ENCODE data around the gene GPD2. TPM values are rescaled to one million over a fixed set of nuclear protein-coding genes. Genes with fewer than 3 reads are reported as not detected.

The GPD2 gene
- total RNA-seq, 1 experiment from 2014 or later: 32.2 TPM

- TF ChIP-seq ZNF232 (CRISPR knock-in tag; IDR thresholded peaks at IDR 0.05): no peak
- TF ChIP-seq MAX (CRISPR knock-in tag; IDR thresholded peaks at IDR 0.05): no peak
- TF ChIP-seq ATF6 (CRISPR knock-in tag; IDR thresholded peaks at IDR 0.05): no peak
- TF ChIP-seq PRDM15 (CRISPR knock-in tag; IDR thresholded peaks at IDR 0.05): no peak
- TF ChIP-seq ESRRA (CRISPR knock-in tag; IDR thresholded peaks at IDR 0.05; ENCODE audit: borderline replicate concordance): no peak
- TF ChIP-seq CREM (CRISPR knock-in tag; IDR thresholded peaks at IDR 0.05): no peak
- no peak for TF ChIP-seq ZNF138 (CRISPR knock-in tag; conservative IDR thresholded peaks at IDR 0.05)
- no peak for TF ChIP-seq IRF1 (CRISPR knock-in tag; IDR thresholded peaks at IDR 0.05)
- TF ChIP-seq PRRX2 (CRISPR knock-in tag; IDR thresholded peaks at IDR 0.05): no peak
- no peak for TF ChIP-seq IRF2 (CRISPR knock-in tag; IDR thresholded peaks at IDR 0.05; ENCODE audit: borderline replicate concordance, low read depth)
- no peak for TF ChIP-seq JUN (CRISPR knock-in tag; IDR thresholded peaks at IDR 0.05)
- TF ChIP-seq CDX4 (CRISPR knock-in tag; IDR thresholded peaks at IDR 0.05; ENCODE audit: borderline replicate concordance): no peak
- TF ChIP-seq ZMAT4 (CRISPR knock-in tag; IDR thresholded peaks at IDR 0.05): no peak
- no peak for TF ChIP-seq E2F5 (CRISPR knock-in tag; IDR thresholded peaks at IDR 0.05)
- no peak for TF ChIP-seq ATF3 (CRISPR knock-in tag; conservative IDR thresholded peaks at IDR 0.05)
- no peak for TF ChIP-seq USF2 (CRISPR knock-in tag; IDR thresholded peaks at IDR 0.05)
- Mint-ChIP-seq H3K27me3 (ENCODE audit: low read depth) (no peaks in the 10 kb centered on the region), H3K36me3 (no peaks in the 10 kb centered on the region), H3K9me3 (no peaks in the 10 kb centered on the region), H3K4me1 (peaks cover 47% of the 10 kb centered on the region), H3K4me3 (no peak overlapping the region), H3K27ac (peak overlapping the region; percentile 77)
- no peak for ATAC-seq
- ChIA-PET CTCF (no interaction called here), POLR2A (no interaction called here)
- DNase-seq (ENCODE audit: low spot score): no peak
Measured at GRCh38 chr2:156593594-156593921, 157.4 kb downstream of the GPD2 start.

GRCh38 chr2:156598563-156598962, 162.4 kb downstream of the GPD2 start:
- no peaks in the 10 kb centered on the region for H3K27me3 Mint-ChIP-seq (ENCODE audit: low read depth)
- DNase-seq (ENCODE audit: low spot score) (no peak), ATAC-seq (no peak)
- no peaks in the 10 kb centered on the region for H3K36me3 Mint-ChIP-seq
- CTCF ChIA-PET: no interaction called here
- H3K4me1 Mint-ChIP-seq: peaks cover 32% of the 10 kb centered on the region
- H3K9me3 Mint-ChIP-seq: no peaks in the 10 kb centered on the region
- POLR2A ChIA-PET: no interaction called here
- no peak overlapping the region for H3K27ac Mint-ChIP-seq
- no peak overlapping the region for H3K4me3 Mint-ChIP-seq
- TF ChIP-seq FOXP4 (CRISPR knock-in tag; IDR thresholded peaks at IDR 0.05) (no peak), ZNF512 (CRISPR knock-in tag; IDR thresholded peaks at IDR 0.05; ENCODE audit: borderline replicate concordance) (no peak), ZNF423 (CRISPR knock-in tag; IDR thresholded peaks at IDR 0.05) (no peak), ATF1 (CRISPR knock-in tag; IDR thresholded peaks at IDR 0.05) (no peak), MLX (CRISPR knock-in tag; IDR thresholded peaks at IDR 0.05) (no peak), MYBL2 (CRISPR knock-in tag; IDR thresholded peaks at IDR 0.05) (no peak)
